Transverse colon (tissue), 4 donors: ENCODE measurements around the gene PTPRE. TPM values are rescaled to one million over a fixed set of nuclear protein-coding genes. Genes with fewer than 3 reads are reported as not detected.

Experiments used
- DNase-seq: peaks from one replicate; pipeline ENCODE4 v3.0.0-alpha.2; 2019
- H3K27ac ChIP-seq, 4 donors: fragments of 200-600 bp; sonication (generic); 2 replicates each; pipeline ENCODE4 v1.5.1; 2016 to 2018; ENCODE audit warnings: inconsistent platforms in 4 of 4
- H3K27me3 ChIP-seq: fragments of 200-600 bp; sonication (generic); 2 replicates; pipeline ENCODE4 v1.5.1; 2017; ENCODE audit warnings: inconsistent platforms
- H3K36me3 ChIP-seq, 4 donors: fragments of 200-600 bp; sonication (generic); 2 replicates each; pipeline ENCODE4 v1.5.1; 2017 to 2019; ENCODE audit warnings: inconsistent platforms in 4 of 4
- H3K4me1 ChIP-seq, 4 donors: fragments of 200-600 bp; sonication (generic); 2 replicates each; pipeline ENCODE4 v1.5.1; 2017 to 2020; ENCODE audit warnings: inconsistent platforms in 4 of 4
- H3K4me3 ChIP-seq, 4 donors: fragments of 200-600 bp; sonication (generic); 1 replicate in 1 of 4; 2 replicates in 3 of 4; pipeline versions ENCODE4 v1.5.1 to v1.6.1; 2017 to 2019; ENCODE audit warnings: inconsistent platforms in 4 of 4
- H3K9me3 ChIP-seq, 2 donors: fragments of 200-600 bp; sonication (generic); 2 replicates each; pipeline ENCODE4 v1.5.1; 2017 to 2019; ENCODE audit warnings: inconsistent platforms in 2 of 2
- CTCF ChIP-seq, 5 experiments: fragments of 200-600 bp in 3 of 5; fragments of 450-650 bp in 2 of 5; sonication (generic) in 3 of 5; IDR thresholded peaks; 1 replicate in 2 of 5; 2 replicates in 3 of 5; pipeline ENCODE4 v1.5.1; 2016 to 2017; ENCODE audit warnings: antibody characterized with exemption in 5 of 5, inconsistent platforms in 3 of 5, mild to moderate bottlenecking in 2 of 5, moderate library complexity in 1 of 5
- EP300 ChIP-seq: sonication (generic); formaldehyde crosslinking; IDR thresholded peaks from one replicate; pipeline ENCODE4 v1.6.1; 2017; ENCODE audit warnings: antibody characterized with exemption, low read depth
- POLR2A ChIP-seq: fragments of 450-650 bp; IDR thresholded peaks from one replicate; pipeline ENCODE4 v1.6.1; 2016; ENCODE audit warnings: antibody characterized with exemption, mild to moderate bottlenecking, moderate library complexity
- POLR2AphosphoS5 ChIP-seq, 3 donors: sonication (generic); formaldehyde crosslinking; IDR thresholded peaks; one replicate each; pipeline ENCODE4 v1.6.1; 2016; ENCODE audit warnings: antibody characterized with exemption in 3 of 3
- WGBS, 2 donors: methylation state at CpG; one replicate each; pipeline ENCODE4 v1.1.5; 2018; ENCODE audit warnings: low coverage in 1 of 2; 5-methylcytosine and 5-hydroxymethylcytosine counted together
- in situ Hi-C, 4 donors: fragments of 200-750 bp; cut with MboI; loops; one replicate each; pipeline versions ENCODE4 v1.15.0 to v1.15.1; 2017; ENCODE audit warnings: low sequenced_read_pairs in 3 of 4, low pct_ligation_motif_present in 1 of 4, low pct_unique_long_range_greater_than_20kb in 1 of 4
- intact Hi-C: fragments of 100-400 bp; cut with DNase I; formaldehyde crosslinking; loops from one replicate; pipeline ENCODE4 v1.15.1; 2023; ENCODE audit warnings: low total_unique reads
- total RNA-seq, 4 donors: library from RNA; depleted of rRNA; stranded (reverse); fragments of >200 nt; gene quantifications; one replicate each; pipeline ENCODE4 v1.1.0, GENCODE V29; 2016

PTPRE gene
- total RNA-seq, 4 donors from 2014 or later, result 25.7 to 43.6 (median 26.7) TPM

DNA sequence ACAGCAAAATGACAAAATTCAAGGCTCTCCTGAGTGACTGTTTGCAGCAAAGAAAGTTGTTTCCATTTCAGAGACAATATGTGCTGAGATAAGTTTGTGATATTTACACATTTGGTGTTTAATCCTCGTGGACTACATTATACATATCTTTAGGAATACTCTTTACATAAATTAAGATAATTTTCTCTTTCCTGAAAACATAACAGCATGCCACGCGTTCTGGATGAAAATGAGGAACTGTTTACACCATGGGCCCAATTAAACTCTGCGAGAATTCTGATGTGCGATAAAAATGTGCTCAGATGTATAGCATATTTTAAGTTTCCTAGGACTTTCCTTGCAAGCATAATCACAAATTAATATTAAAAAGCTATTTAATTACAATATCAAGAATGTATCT, 26.4 kb downstream of the PTPRE start:
- DNase-seq, result no peak
- Histone ChIP-seq H3K27ac (no peak overlapping the region), H3K9me3 (no peaks in the 10 kb centered on the region), H3K36me3 (no peaks in the 10 kb centered on the region), H3K4me3 (no peak overlapping the region), H3K27me3 (no peaks in the 10 kb centered on the region), H3K4me1 (no peaks in the 10 kb centered on the region)
- TF ChIP-seq POLR2AphosphoS5 (IDR thresholded peaks at IDR 0.05), result no peak
- no peak for TF ChIP-seq EP300
- TF ChIP-seq POLR2A, result no peak
- TF ChIP-seq CTCF (IDR thresholded peaks at IDR 0.05), result no peak
- 85 to 86% methylated on average over 5 of the region's 5 CpGs for WGBS, 2 donors
- intact Hi-C loops (no loop called here), in situ Hi-C loops (no loop called here)

- 87 to 91% methylated on average over 4 to 14 of the region's 14 CpGs for WGBS, 2 donors
- Histone ChIP-seq H3K27ac (peak overlapping the region in 2 of 4 donors; percentile 25 to 36), H3K9me3 (no peaks in the 10 kb centered on the region), H3K27me3 (no peaks in the 10 kb centered on the region), H3K4me1 (no peaks in the 10 kb centered on the region), H3K4me3 (no peak overlapping the region), H3K36me3 (no peaks in the 10 kb centered on the region)
- DNase-seq, result no peak
- TF ChIP-seq POLR2A, result no peak
- no peak for TF ChIP-seq CTCF (IDR thresholded peaks at IDR 0.05)
- TF ChIP-seq POLR2AphosphoS5 (IDR thresholded peaks at IDR 0.05), result no peak
- no peak for TF ChIP-seq EP300
- in situ Hi-C loops, result no loop called here
- intact Hi-C loops, result no loop called here
Measured at GRCh38 chr10:127934383-127934782, 27.5 kb downstream of the PTPRE start.

DNA sequence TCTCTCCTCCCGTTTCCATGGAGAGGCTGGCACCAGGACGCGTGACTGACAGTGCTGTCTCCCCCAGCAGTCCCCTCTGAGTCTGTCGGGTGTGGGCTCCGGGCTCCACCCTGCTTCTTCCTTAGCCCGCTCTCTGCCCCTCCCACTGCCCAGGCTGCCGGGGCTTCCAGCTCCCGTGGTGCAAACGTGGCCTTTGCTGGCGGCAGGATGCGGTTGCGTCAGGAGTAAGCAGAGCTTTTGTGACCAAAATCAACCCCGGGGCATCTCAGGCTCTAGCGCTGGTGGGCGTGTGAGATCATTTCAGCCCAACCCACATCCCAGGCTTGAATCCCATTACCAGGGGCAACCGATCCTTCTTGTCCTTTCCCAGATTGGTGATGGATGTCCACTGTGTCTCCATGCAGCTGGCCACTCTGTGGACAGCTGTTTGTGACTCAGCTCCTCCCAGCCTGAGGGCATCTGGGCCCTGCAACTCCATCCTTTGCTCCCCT, 28.2 kb downstream of the PTPRE start:
- WGBS, 2 donors, result 86% methylated on average over 16 of the region's 16 CpGs; no CpG with 5 or more reads in 1 of the 2 donors
- no peak overlapping the region for H3K4me3 ChIP-seq
- H3K27ac ChIP-seq, result peak overlapping the region in 1 of 4 donors; percentile 20
- no peaks in the 10 kb centered on the region for H3K27me3 ChIP-seq
- in situ Hi-C loops, result no loop called here
- no peaks in the 10 kb centered on the region for H3K4me1 ChIP-seq
- no peaks in the 10 kb centered on the region for H3K9me3 ChIP-seq
- H3K36me3 ChIP-seq, result no peaks in the 10 kb centered on the region
- DNase-seq, result no peak
- intact Hi-C loops, result no loop called here
- TF ChIP-seq POLR2A (no peak), EP300 (no peak), POLR2AphosphoS5 (IDR thresholded peaks at IDR 0.05) (no peak), CTCF (IDR thresholded peaks at IDR 0.05) (no peak)

- DNase-seq, result no peak
- in situ Hi-C loops, result no loop called here
- H3K27ac ChIP-seq, result no peak overlapping the region
Measured at GRCh38 chr10:127937069-127937468, 30.2 kb downstream of the PTPRE start.

More at GRCh38 chr10:127937069-127937468, 30.2 kb downstream of the PTPRE start:
- Histone ChIP-seq H3K36me3 (no peaks in the 10 kb centered on the region), H3K4me1 (no peaks in the 10 kb centered on the region), H3K9me3 (no peaks in the 10 kb centered on the region), H3K4me3 (no peak overlapping the region), H3K27me3 (no peaks in the 10 kb centered on the region)
- intact Hi-C loops, result no loop called here
- TF ChIP-seq POLR2AphosphoS5 (IDR thresholded peaks at IDR 0.05) (no peak), EP300 (no peak), CTCF (IDR thresholded peaks at IDR 0.05) (no peak), POLR2A (no peak)
